NCI-H2227 (cell line): Measurements from ENCODE around the gene SMIM13.
A peak's percentile ranks its signal among the peaks of the same experiment; 100 is the strongest.

Source experiments
- DNase-seq: peaks from one replicate; lab custom pipeline; 2025; ENCODE audit not compliant: unreplicated experiment; lab: John Stamatoyannopoulos, UW

SMIM13 gene

DNA sequence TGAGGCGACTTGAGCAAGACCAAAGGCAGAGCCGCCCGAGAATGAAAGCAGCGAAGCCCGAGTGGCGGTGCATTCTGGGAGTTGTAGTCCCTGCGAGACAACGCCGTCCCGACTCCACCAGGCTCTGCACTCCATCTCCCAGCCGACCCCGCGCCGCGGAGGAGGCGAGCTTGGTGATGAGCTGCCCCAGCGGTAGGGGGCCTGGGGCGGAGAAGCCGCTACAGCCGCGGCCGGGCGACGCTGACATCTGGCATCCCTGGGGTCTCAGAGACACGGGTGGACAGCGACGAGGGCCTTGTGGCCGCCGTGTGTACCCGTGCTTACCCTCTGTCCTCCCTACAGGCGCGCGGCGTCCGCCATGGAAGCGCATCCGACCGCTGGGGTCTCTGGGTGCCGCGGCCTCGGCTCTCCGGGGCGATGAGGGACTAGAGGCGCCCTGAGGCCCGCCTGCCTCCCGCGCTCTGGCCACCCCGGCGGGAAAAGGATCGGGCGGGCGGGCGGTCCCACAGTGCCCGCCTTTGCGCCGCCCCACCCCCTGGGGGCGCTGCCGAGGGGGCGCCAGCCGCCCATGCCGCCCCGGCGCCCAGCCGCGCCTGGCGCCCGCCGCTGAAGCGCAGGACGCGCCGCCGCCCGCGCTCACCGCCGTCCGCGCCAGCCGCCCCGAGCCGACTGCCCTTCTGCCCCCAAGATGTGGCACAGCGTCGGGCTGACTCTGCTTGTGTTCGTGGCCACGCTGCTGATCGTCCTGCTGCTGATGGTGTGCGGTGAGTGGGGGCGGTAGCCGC is at the start of gene SMIM13:
SMIM13 (plus strand) TSS at position 209 of the 785 bp plus-strand sequence; CDS start at position 689, 480 bp downstream.
- DNase-seq, result peak; percentile 99

DNA sequence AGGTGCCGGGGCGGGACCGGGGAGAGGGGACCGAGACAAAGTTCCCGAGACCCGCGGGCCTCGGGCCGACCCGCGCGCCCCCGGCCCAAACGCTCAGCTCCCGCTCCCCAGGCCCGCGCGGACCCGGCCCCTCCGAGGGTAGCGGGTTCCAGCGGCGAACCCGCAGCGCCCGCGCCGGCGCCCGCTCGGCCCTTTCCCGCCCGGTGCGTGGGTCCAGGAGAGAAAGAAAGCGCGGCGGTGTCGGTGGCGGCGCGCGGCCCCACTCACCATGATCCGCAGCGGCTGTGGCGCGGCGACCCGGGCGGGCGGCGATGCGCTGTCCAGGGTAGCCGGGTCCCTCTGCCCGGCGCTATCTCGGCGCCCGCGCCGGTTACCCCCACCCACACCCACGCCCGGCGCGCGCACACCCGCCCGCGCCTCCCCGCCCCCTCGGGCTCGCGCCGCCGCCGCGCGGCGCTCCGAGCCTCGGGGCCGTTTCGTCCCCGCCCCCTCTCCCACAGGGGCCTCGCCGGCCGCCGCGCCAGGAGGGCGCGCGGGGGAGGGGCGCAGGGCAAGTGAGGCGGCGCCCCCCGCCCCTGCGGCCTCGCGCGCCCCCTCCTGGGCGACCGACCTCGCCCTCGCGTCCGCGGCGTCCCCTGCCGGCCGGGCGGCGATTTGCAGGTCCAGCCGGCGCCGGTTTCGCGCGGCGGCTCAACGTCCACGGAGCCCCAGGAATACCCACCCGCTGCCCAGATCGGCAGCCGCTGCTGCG is 49.5 kb upstream of the SMIM13 start, which contains the start of gene ELOVL2:
ELOVL2 (minus strand) TSS at position 345 of the 751 bp plus-strand sequence; CDS start at position 270, 75 bp downstream.
- peak; percentile 82 for DNase-seq

DNA sequence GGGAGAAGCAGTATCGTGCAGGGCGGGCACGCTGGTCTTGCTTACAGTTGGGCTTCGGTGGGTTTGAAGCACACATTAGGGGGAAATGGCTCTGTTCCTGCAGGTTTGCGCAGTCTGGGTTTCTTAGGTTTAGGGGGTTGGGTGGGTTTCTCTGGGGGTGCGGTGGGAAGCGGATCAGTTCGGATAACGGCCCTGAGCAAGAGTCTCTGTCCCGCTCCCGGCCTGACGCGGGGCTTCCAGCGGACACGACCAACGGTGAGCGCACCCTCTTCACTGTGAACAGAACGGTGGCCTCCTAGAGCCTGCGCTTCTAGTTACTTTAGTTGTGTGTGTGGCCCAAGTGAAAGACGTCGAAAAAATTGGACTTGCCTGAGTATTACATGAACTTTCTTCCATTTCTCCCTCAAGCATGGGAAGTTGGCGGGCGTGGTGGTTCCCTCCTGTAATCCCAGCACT is 48.9 kb upstream of the SMIM13 start:
- no peak for DNase-seq

DNA sequence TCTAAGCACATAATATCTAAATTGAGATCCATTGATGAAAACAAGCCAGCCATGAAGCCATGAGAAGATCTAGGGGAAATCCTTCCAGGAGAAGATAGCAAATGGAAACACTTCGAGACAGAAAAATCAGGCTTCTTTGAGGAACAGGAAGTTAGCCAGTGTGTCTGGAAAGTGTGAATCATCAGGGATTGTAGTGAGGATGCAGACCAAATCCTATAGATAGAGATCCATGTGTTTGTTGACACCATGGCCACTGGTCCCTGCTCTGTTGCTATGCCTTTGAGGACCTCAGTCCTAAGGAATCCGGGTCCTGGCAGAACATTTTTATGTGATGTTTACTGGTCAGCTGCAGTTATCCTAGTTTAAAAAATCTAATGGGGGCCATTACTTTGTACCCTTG is 42.9 kb upstream of the SMIM13 start:
- no peak for DNase-seq

DNA sequence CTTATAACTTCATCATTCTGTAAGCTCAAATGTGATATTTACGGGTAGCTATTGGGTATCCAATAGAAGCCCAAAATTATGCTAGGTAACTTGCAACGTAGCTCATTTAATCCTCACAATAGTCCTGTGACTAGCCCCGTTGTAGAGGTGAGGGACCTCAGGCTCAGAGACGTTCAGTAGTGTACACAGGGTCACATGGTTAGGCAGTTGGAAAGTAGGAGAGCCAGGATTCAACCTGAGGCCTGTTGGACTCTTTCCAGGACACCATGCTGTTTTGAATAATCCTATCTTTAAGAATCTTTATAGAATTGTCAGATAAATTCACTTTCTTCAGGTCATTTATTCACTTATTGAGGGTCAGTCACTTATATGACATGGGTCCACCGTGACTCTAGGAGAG is 40.3 kb upstream of the SMIM13 start:
- DNase-seq, result no peak

DNA sequence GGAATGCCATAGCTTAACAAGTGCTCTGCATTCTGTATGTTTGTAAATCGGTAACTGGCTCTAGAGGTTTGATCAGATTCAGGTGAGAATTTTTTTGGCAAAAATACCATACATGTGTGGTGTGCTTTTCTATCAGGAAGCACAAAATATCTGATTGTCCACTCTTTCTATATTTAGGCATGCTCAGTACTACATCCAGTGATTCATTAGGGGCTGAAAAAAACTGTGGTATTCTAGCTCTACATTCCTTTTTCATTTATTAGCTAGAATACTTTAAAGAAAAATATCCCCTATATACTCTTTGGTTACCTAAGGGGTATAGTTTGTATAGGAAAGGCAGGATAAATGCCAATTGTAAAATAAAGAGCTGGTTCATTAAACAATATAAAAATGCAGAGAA is 38.9 kb upstream of the SMIM13 start:
- no peak for DNase-seq

DNA sequence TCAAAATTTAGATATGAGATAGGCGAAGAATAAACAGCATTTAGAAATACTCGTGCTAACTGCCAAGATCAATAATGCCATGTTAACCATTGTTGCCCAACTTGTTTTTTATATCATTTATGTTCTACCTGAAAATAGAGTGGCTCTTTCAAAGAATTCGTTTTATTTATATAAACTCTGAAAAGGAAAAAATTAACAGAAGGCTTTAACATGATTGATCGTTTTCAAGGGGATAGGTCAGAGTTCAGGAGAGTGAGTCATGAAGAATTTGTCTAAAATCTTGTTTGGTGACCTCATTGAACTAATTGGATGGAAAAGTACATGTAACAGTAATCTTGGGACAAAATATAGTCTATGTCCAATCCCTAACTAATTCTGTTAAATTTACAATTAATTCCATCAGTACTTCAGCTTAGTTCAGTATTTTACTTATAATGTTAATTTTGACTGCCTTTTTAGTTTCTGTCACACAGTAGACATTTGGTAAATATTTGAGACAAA is 38.5 kb upstream of the SMIM13 start:
- no peak for DNase-seq

DNA sequence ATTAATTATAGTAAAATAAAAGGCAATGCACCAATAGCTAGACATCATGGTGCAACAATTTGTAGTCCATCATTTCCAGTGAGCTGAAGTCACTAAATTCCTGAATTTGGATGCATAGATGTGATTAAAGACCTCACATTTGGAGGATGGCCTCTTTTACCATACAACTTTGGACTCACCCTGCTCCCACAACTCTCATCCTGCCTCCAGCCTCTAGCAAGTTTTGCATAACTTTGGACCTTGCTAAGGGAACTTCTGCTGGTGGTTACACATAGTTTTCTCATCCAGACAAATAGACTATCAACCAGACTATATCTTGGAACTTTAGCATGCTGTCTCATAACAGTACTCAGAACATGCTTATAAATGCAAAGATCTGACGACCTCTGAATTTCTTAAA is 36.8 kb upstream of the SMIM13 start:
- no peak for DNase-seq

DNA sequence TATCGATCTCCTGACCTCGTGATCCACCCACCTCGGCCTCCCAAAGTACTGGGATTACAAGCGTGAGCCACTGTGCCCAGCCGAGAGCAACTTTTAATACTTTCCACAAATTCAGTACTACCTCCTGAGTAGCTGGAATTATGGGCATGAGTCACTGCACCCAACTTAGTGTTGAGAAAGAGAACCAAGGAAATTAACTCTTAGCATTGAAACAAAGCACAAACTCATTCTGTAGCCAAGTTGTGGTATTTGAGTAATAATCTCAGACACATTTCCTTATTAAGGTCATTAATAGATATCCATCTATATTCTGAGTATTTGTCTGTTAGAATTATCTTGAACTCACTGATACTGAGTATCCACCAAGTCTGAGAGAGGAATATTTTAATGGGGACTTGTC is 35.2 kb upstream of the SMIM13 start:
- no peak for DNase-seq

DNA sequence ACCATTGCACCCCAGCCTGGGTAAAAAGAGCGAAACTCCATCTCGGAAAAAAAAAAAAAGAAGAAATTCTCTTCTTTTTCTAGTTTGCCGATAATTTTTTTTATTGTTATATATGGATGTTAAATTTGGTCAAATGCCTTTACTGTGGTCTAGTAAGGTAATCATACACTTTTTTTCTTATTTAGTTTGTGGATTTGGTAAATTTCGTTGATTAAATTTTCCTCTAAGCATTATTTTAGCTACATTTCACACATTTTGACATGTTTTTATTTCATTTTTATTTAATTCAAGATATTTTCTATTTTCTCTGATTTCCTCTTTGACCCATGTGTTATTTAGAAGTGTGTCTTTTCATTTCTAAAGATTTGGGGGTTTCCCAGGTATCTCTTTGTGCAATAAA is 31.6 kb upstream of the SMIM13 start:
- DNase-seq, result no peak

DNA sequence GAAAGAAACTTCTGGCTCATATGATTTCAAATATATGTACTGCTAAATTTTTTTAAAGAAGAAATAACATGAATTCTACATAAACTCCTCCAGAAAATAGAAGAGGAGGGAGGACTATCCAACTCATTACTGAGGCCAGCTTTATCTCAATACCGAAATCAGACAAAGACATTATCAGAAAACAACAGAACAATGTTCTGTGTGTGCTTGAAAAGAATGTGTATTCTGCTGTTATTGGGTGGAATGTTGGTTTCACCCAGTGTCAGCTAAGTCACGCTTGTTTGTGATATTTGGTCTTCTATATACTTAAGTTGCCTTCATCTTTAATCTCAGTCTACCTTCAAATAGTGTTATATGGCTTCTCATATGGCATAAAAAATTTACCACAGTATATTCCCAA is 30.9 kb upstream of the SMIM13 start:
- no peak for DNase-seq

DNA sequence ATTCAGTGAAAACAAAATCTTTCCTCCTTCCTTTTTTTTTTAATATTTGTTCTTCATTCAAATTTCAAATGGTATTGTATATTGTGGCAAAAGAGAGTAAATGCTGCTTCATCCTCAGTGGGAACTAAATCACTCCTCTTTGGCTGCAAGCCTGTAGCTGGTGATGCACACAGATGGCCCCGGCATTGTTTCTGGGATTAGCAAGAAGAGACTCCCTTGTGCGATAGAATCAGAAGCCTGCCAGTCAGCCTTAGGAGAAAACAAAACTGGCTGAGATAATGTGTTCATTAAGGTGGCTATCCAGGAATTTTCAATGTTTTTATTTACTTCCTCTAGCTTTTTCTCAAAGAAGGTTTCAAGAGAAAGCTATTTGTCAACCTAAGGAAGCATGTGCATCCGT is 28.8 kb upstream of the SMIM13 start:
- DNase-seq, result no peak

DNA sequence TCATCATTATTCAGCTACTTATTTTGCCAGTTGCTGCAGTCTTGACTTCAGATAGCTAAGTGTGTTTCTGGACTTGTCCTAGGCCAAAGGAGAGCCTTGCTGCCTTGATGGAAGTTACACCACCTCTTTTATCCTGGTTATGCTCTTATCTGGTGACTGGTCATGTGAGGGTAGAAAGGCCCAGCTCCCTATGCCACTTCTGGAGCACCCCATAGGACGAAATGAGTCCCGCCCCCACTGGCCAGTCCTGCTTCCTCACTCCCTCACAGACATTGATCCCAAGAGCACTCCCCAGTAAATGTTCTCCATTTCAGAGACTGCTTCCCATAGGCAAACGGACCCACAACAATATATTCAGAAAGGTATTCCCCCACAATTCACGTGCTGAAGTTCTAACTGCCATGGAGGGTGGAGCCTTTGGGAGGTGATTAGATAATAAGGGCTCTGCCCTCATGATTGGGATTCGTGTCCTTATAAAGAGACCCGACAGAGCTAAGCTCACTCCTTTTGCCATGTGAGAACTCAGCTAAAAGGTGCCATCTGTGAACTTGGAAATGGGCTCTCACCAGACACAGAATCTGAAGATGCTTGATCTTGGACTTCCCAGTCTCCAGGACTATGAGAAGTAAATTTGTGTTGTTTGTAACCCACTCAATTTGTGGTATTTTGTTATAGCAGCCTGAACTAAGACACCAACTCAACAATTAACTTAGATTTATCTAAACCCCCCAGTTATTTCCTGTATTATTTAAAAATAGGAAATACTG is 28.0 kb upstream of the SMIM13 start:
- DNase-seq, result no peak

DNA sequence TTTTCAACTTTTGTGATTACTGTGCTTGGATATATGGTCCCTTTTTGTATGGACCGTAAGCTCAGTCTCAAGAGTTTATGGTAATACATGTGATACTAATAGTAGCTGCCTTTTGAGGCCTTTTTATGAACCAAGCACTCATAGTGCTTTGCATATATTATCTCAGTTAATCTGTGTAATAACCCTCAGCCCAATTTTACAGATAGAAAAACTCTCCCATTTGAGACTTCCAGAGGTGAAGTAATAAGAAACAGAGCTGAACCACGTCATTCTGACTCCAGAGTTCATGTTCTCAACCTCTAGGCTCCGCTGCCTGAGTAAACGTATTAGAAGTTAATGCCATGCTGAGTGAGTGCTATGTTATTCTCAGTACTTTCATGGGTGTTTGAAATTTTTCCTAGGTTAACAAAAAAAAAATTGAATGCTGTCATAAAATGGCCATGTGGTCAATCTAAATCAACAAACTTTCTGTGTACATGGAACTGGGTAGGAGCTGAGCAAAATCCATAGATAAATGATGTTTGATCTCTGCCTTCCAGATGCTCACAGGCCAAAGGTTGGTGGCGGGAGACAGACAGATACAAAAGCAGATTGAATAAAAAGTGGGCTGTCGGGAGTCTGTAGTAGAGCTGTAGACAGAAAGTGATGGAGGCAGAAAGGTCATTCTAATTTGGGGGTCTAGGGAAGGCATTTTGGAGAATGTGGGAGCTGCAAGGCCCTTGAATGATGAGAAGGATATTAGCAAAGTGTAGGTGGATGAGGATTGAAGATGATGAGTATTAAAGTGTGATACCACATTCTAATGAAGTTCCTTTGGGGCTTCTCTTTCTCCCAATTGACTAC is 26.9 kb upstream of the SMIM13 start:
- DNase-seq, result no peak

DNA sequence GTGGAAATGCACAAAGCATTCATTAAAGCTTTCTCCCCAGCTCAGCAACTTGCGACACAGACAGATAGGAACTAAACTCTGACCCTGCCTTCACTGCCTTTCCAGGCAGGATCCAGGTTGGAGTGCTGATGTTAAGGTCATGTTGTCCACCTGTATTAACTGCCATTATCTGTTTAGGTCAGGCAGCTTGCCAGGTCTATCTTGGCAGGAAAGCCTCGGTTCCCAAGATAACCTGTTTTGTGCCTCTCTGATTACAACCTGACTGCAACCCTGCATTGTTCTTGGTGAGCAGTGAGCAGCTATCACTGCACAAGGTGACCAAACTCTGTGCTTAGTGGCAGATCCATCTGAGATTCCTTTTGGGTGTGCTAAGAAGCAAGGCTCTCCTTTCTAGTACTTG is 26.3 kb upstream of the SMIM13 start:
- DNase-seq, result no peak

DNA sequence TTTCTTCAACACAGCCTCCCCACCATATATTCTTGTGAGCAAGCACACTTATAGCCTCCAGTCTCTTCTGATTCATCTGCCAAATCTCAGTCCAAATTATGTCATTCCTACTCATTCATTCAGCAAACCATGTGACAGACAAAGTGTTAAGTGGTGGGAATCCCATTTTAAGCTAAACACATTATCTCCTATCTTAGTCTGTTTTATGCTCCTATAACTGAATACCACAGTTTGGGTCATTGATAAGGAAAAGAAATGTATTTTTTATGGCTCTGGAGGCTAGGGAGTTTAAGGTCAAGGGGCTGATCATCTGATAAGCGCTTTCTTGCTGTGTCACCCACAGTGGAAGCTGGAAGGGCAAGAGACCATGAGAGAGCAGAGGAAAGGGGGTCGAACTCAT is 23.9 kb upstream of the SMIM13 start:
- DNase-seq, result no peak

DNA sequence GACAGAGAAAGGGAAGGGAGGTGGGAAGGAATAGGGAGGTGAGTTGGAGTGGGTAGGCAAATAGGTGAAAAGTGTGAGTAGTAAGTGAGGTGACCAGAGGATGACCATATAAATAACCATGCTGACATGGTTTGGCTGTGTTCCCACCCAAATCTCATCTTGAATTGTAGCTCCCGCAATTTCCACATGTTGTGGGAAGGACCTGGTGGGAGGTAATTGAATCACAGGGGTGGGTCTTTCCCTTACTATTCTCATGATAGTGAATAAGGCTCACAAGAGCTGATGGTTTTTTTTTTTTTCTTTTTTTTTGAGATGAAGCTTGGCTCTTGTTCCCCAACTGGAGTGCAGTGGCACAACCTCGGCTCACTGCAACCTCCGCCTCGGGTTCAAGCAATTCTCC is 21.5 kb upstream of the SMIM13 start:
- no peak for DNase-seq

DNA sequence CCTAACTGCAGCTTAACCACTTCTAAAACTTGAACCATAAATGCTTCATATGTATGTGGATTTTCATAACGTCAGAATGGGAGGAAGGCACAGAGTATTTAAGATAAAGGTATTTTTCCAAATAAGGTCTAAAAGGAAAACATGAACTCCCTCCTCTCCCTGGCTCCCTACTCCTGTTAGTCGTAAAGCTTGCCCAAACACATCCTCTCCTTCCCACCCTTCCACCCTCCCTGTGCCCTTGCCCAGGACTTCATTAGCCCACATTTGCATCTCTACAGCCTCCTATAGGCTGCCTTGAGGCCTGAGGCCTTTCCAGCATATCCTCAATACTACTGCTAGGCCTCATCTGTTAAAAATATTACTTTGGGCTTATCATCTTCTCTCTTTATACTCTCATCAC is 17.1 kb upstream of the SMIM13 start:
- DNase-seq, result no peak

DNA sequence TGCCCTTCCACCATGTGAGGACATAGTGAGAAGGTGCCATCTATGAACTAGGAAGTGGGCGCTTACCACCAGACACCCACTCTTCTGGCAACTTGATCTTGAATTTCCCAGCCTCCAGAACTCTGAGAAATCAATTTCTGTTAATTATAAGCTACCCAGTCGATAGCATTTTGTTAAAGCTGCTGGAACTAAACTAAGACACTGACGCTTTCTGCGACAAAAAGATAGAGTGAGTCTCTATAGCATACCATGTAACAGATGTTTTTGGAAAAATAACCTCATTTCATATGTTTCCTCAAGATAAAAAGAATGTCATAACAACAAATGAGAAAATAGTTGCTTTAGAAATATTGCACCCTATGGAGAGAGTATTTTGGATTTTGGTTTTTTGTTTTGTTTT is 15.4 kb upstream of the SMIM13 start:
- no peak for DNase-seq

DNA sequence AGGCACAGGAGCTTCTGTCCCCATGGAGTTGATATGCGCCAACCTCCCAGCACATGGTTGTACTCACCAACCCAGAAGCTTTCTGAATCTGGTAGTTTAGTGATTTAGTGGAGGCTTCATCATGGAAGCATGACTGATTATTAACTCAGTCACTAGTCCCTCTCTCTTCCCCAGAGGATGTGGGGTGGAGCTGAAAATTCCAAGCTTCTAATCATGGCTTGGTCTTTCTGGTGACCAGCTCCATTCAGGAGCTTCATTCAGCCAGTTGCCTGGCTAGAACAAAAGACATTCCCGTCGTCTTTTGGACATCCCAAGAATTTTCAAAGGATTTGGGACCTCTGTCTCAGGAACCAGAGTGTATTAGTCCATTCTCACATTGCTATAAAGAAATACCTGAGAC is 13.3 kb upstream of the SMIM13 start:
- DNase-seq, result no peak
